GM18517 (cell line): ENCODE measurements around the gene ZNF14.
"Not testable (repeated sequence)": the region's sequence is repeated elsewhere in the genome, so short reads cannot be mapped to it uniquely, and the experiment has no call there.

Experiments
- ATAC-seq: cut with Tn5 transposase; IDR thresholded peaks from one replicate; pipeline ENCODE4 v1.9.1; 2021; ENCODE audit warnings: mild to moderate bottlenecking, moderate library complexity; ENCODE audit not compliant: unreplicated experiment

Gene ZNF14

GRCh38 chr19:19747357-19748220 lies 14.7 kb upstream of the ZNF14 start:
- ATAC-seq: no peak

GRCh38 chr19:19746286-19747213 lies 13.6 kb upstream of the ZNF14 start:
- ATAC-seq: no peak

GRCh38 chr19:19745496-19746285 lies 12.8 kb upstream of the ZNF14 start:
- ATAC-seq: no peak

GRCh38 chr19:19744641-19745040 lies 11.7 kb upstream of the ZNF14 start:
- ATAC-seq: no peak

GRCh38 chr19:19743921-19744320 lies 11.0 kb upstream of the ZNF14 start:
- not testable (repeated sequence) for ATAC-seq

GRCh38 chr19:19743176-19743575 lies 10.3 kb upstream of the ZNF14 start:
- ATAC-seq: no peak

- ATAC-seq: no peak
Measured at GRCh38 chr19:19742773-19743172, 9.9 kb upstream of the ZNF14 start.

- no peak for ATAC-seq
Measured at GRCh38 chr19:19741184-19741583, 8.3 kb upstream of the ZNF14 start.

GRCh38 chr19:19740755-19741154 lies 7.8 kb upstream of the ZNF14 start:
- ATAC-seq: no peak

- ATAC-seq: no peak
Measured at GRCh38 chr19:19738564-19738963, 5.7 kb upstream of the ZNF14 start.

GRCh38 chr19:19737559-19738332 lies 4.8 kb upstream of the ZNF14 start:
- no peak for ATAC-seq

- ATAC-seq: no peak
Measured at GRCh38 chr19:19721896-19722295, 11.0 kb downstream of the ZNF14 start.

- ATAC-seq: no peak
Measured at GRCh38 chr19:19719798-19720197, 13.1 kb downstream of the ZNF14 start.

GRCh38 chr19:19711934-19712828 lies 20.7 kb downstream of the ZNF14 start:
- ATAC-seq: no peak

GRCh38 chr19:19711306-19711933 lies 21.5 kb downstream of the ZNF14 start:
- no peak for ATAC-seq

GRCh38 chr19:19710506-19710905 lies 22.4 kb downstream of the ZNF14 start:
- ATAC-seq: no peak

GRCh38 chr19:19704836-19705235 lies 28.1 kb downstream of the ZNF14 start:
- no peak for ATAC-seq

- ATAC-seq: not testable (repeated sequence)
Measured at GRCh38 chr19:19700493-19700892, 32.4 kb downstream of the ZNF14 start.

- ATAC-seq: no peak
Measured at GRCh38 chr19:19697589-19697988, 35.3 kb downstream of the ZNF14 start.
